ENCODE measurements around the gene TEX35.

GRCh38 chr1:178500091-178500770, 12.7 kb upstream of the TEX35 start:
- TF ChIP-seq CTCF (conservative IDR thresholded peaks at IDR 0.05) (no peak), EZH2 (IDR thresholded peaks at IDR 0.05; ENCODE audit: low read depth) (no peak)
